Astrocyte (in vitro differentiated cells and primary cell): ENCODE results near the gene DGAT2.

Experiments used
- EZH2 ChIP-seq: IDR thresholded peaks from 2 replicates; pipeline ENCODE4 v1.6.1; 2012; ENCODE audit warnings: mild to moderate bottlenecking, low read length, inconsistent platforms; ENCODE audit not compliant: insufficient read depth
- TF ChIP-seq, protein P1 (sequence below): IDR thresholded peaks from 2 replicates; pipeline ENCODE4 v1.5.1; 2011; ENCODE audit warnings: low read depth, mild to moderate bottlenecking, inconsistent platforms, low read length, moderate library complexity; ENCODE audit not compliant: insufficient read depth

DNA sequence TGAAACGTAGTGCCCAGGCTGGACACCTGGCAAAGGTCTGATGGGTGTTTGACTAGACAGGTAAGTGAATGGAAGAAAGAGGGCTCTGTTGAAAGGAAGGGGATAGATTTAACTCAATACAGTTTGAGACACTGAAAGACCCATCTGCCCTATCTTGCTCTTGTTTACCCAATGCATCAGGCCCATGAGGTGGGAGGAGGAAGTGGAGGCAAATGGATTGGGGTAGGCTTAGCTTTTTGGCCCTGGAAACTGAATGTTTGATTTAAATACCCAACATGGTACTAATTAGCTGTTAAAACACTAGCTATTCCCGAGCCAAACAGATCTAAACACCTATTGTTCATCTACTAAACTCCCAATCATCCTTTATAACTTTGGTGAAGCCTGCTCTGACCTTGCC is 42.9 kb downstream of the DGAT2 start:
- TF ChIP-seq, protein P1, sequence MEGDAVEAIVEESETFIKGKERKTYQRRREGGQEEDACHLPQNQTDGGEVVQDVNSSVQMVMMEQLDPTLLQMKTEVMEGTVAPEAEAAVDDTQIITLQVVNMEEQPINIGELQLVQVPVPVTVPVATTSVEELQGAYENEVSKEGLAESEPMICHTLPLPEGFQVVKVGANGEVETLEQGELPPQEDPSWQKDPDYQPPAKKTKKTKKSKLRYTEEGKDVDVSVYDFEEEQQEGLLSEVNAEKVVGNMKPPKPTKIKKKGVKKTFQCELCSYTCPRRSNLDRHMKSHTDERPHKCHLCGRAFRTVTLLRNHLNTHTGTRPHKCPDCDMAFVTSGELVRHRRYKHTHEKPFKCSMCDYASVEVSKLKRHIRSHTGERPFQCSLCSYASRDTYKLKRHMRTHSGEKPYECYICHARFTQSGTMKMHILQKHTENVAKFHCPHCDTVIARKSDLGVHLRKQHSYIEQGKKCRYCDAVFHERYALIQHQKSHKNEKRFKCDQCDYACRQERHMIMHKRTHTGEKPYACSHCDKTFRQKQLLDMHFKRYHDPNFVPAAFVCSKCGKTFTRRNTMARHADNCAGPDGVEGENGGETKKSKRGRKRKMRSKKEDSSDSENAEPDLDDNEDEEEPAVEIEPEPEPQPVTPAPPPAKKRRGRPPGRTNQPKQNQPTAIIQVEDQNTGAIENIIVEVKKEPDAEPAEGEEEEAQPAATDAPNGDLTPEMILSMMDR, result no peak
- TF ChIP-seq EZH2, result no peak
